Jurkat, Clone E6-1 (cell line): ENCODE data around the gene MINK1.
"Not testable (repeated sequence)": the region's sequence is repeated elsewhere in the genome, so short reads cannot be mapped to it uniquely, and the experiment has no call there.

Experiments
- DNase-seq: peaks from one replicate; pipeline ENCODE4 v3.0.0-alpha.2; 2011; ENCODE audit warnings: low read depth, low spot score
- H3K4me3 ChIP-seq: 2 replicates; pipeline ENCODE4 v1.5.1; 2011; ENCODE audit warnings: mild to moderate bottlenecking, low read length, control low read depth, moderate library complexity

MINK1 gene

GRCh38 chr17:4861052-4861451 is 27.9 kb downstream of the MINK1 start:
- no peak overlapping the region for H3K4me3 ChIP-seq
- DNase-seq = no peak

DNA sequence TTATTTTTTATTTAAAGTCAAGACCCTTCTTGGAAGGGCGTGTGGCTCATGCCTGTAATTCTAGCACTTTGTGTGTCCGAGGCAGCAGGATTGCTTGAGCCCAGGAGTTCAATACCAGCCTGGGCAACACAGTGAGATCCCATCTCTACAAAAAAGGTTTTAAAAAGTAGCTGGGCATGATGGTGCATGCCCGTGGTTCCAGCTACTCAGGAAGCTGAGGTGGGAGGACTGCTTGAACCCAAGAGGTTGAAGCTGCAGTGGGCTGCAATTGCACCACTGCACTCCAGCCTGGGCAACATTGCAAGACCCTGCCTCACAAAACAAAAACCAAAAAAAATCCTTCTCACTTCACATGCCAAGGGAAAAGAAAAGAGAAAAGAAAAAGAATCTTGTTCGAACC is 29.6 kb downstream of the MINK1 start:
- no peak for DNase-seq

DNA sequence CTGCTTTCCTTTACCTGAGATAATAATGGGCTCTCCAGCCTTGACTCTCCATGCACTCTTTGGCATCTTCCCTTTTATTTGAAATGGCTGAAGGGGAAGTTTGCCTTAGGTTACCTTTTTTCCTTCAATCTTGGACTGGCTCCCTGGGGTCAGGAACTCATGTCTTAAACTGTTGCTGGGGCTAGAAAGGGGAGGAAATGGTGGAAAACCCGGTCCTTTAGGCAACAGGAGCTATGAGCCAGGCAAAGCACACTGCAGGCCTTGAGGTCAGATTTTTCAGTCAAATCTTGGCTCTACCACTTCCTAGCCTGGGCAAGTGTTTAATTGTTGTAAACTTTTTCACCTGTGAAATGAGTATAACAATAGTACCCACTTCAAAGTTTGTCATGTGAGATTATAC is 30.2 kb downstream of the MINK1 start:
- no peak overlapping the region for H3K4me3 ChIP-seq
- DNase-seq = no peak

More for the DNA sequence above, 29.6 kb downstream of the MINK1 start:
- no peak overlapping the region for H3K4me3 ChIP-seq

DNA sequence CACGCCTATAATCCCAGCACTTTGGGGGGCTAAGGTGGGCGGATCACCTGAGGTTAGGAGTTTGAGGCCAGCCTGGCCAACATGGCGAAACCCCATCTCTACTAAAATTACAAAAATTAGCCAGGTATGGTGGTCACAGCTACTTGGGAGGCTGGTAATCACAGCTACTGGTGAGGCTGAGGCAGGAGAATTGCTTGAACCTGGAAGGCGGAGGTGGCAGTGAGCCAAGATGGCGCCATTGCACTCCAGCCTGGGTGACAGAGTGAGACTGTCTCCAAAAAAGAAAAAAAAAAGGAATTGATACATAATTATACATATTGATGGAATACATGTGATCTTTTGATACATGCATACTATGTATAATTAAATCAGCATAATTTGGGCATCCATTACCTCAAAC is 34.4 kb downstream of the MINK1 start:
- H3K4me3 ChIP-seq, DNase-seq: not testable (repeated sequence)

GRCh38 chr17:4869058-4869998 is 36.2 kb downstream of the MINK1 start:
- not testable (repeated sequence) for DNase-seq, H3K4me3 ChIP-seq

DNA sequence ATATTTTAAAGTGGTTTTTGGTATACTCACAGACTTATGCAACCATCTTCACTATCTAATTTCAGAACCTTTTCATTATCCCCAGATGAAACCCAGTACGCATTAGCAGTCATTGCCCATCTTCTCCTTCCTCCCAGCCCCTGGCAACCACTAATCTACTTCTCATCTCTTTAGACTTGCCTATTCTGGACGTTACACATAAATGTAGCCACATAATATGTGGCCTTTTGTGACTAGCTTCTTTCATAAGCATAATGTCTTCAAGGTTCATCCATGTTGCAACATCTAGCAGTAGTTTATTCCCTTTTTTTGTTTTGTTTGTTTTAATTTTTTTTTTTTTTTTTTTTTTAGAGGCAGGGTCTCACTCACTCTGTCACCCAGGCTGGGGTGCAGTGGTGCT is 37.7 kb downstream of the MINK1 start:
- no peak overlapping the region for H3K4me3 ChIP-seq
- DNase-seq = no peak

DNA sequence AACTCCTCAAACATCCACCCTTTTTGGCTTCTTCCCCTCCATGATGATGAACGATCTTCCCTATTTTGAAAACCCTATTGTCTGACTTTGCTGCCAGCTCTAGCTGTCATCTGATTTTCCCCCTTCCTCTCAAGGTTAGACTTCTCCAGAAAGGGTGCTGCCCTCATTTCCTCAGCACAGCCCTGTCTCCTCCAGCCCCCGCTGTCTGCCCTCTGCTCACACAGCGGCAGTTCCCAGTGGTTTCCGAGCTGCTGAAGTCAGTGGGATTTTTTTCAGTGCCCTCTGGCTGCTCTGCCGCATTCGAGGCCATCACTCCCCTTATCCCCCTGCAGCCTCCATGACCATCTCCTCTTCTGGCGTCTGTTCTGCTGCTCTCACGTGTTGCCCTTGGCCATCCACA is 39.6 kb downstream of the MINK1 start:
- DNase-seq = no peak
- no peak overlapping the region for H3K4me3 ChIP-seq

- no peak for DNase-seq
- H3K4me3 ChIP-seq = no peak overlapping the region
Observed at GRCh38 chr17:4877089-4877488, 43.9 kb downstream of the MINK1 start.

- no peak for DNase-seq
- no peak overlapping the region for H3K4me3 ChIP-seq
Observed at GRCh38 chr17:4879601-4880000, 46.5 kb downstream of the MINK1 start.

DNA sequence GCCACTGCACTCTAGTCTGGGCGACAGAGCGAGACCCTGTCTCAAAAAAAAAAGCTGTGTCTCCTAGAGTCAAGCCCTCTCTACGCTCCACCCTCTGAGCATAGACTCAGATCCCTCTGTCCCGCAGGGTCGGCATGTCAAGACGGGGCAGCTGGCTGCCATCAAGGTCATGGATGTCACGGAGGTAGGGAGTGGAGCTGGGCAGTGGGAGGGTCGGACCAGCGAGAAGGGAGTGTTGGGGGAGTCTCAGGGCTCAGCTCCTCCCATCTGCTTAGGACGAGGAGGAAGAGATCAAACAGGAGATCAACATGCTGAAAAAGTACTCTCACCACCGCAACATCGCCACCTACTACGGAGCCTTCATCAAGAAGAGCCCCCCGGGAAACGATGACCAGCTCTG is 47.7 kb downstream of the MINK1 start:
- DNase-seq = no peak
- H3K4me3 ChIP-seq = no peak overlapping the region

DNA sequence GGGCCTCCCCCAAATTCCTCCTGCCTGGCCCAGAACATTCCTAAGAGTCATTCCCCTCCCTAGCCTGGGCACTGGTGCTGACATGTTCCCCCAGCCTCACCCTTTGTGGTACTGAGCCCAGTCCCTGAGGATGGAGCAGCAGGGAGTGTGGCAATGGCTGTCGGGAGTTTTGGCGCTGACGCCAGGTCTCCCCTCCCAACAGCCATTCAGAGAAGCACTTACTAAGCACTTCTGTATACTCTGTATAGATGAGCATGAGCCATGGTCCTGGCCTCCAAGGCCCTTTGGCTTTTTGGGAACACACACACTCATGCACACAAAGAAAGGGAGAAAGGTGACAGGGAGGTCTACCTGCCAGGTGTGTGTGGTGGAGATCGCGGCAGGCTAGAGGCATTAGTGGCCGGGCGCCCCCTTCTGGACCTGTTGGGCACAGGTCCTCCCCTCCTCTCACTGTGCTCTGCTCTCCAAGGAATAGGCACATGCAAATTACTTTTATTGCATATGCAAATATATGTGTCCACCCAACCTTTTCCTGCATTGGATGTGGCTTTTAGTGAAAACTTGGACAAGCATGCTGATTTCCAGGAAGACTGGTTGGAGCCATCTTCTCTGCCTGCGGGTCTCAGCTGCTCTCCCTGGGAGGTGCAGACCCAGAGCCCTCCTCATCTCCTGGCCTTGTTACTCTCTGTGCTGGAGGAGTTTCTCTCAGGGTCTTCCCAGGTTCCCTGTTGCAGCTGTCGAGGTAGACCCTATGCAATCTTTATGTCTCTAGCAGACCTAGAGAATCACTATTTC is 48.8 kb downstream of the MINK1 start:
- peak; percentile 23 for DNase-seq
- no peak overlapping the region for H3K4me3 ChIP-seq

GRCh38 chr17:4884489-4884888 is 51.3 kb downstream of the MINK1 start:
- no peak overlapping the region for H3K4me3 ChIP-seq
- DNase-seq = no peak

GRCh38 chr17:4886830-4887229 is 53.7 kb downstream of the MINK1 start:
- no peak overlapping the region for H3K4me3 ChIP-seq
- DNase-seq = no peak

DNA sequence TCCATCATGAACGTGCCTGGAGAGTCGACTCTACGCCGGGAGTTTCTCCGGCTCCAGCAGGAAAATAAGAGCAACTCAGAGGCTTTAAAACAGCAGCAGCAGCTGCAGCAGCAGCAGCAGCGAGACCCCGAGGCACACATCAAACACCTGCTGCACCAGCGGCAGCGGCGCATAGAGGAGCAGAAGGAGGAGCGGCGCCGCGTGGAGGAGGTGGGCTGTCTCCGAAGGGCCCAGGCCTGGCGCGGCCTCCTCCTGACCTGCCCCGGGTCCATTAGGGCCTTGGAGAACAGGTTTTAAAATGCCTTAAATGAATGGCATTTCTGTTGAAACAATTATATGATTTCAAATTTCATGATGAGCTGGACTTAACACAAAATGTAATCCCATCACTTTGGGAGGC is 54.4 kb downstream of the MINK1 start:
- no peak for DNase-seq
- H3K4me3 ChIP-seq = no peak overlapping the region

DNA sequence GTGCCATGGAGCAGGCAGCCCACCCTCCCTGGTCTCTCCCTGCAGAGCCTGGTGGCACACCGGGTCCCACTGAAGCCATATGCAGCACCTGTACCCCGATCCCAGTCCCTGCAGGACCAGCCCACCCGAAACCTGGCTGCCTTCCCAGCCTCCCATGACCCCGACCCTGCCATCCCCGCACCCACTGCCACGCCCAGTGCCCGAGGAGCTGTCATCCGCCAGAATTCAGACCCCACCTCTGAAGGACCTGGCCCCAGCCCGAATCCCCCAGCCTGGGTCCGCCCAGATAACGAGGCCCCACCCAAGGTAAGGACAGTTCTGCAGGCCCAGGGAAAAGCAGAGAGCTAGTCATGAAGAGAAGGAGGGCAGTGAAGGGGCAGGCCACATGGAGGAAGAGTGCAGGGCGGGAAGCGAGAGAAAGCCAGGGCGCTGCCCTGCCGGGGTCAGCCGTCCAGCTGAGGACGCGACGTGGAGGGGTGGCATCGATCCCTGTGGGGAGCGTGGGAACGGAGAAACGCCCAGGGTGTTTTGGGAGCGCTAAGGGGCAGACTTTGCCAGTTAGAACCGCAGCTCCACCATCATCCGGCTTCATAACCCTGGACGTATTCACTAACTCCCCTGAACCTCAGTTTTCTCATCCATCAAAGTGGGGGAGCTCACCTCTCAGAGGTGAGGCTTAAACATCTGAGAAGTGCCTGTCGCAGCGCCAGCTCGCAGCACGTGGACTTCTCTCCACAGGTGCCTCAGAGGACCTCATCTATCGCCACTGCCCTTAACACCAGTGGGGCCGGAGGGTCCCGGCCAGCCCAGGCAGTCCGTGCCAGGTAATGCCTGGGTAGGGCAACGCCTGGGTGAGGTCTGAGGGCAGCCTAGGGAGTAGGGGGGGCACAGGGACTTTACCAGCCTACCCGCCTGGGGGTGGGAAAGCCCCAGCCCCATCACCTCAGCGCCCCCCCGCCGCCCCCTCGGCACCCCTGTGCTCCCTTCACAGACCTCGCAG is 58.6 kb downstream of the MINK1 start:
- H3K4me3 ChIP-seq = no peak overlapping the region
- no peak for DNase-seq

DNA sequence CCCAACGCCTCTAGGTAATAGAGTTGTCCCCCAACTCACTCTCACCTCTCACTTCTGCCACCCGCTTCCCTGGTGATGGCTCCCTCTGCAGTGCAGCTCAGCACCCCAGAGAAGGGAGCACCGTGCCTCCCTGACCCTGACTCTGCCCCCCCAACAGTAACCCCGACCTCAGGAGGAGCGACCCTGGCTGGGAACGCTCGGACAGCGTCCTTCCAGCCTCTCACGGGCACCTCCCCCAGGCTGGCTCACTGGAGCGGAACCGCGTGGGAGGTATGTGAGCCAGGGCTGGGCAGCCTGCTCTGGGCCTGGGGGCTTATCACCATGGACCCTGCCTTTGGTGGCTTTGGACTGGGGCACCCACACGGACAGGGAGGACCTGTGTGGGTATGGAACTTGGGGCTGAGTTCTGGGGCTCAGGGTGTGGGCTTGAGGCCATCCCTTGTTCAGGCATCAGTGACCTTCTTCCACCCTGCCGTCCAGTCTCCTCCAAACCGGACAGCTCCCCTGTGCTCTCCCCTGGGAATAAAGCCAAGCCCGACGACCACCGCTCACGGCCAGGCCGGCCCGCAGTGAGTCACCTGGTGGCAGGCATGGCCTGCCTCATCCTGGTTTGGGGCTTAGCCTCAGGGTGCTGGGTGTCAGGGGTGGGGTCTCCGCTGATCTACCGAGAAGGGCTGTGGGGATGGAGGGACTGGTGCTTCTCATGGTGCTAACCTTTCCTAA is 59.5 kb downstream of the MINK1 start:
- no peak overlapping the region for H3K4me3 ChIP-seq
- no peak for DNase-seq

DNA sequence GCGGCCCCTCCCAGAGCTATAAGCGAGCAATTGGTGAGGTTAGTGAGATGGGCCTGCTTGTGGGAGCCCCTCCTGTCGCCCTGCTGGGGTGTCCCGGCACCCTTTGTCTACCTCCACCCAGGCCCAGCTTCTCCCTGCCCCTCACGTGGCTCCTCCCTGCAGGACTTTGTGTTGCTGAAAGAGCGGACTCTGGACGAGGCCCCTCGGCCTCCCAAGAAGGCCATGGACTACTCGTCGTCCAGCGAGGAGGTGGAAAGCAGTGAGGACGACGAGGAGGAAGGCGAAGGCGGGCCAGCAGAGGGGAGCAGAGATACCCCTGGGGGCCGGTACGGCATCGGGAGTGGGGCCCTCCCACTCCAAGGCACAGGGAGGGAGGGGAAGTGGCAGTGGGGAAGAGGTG is 60.1 kb downstream of the MINK1 start:
- no peak overlapping the region for H3K4me3 ChIP-seq
- no peak for DNase-seq

- no peak for DNase-seq
- H3K4me3 ChIP-seq = no peak overlapping the region
Observed at GRCh38 chr17:4893721-4894560, 60.8 kb downstream of the MINK1 start.
